Stimulated activated CD4-positive, alpha-beta T cell treated with anti-CD3 and anti-CD28 coated beads, Interleukin-12 subunit alpha, Interleukin-12 subunit beta, amount 100 ng/mL, for 24 hours (primary cell): Measurements from ENCODE around the gene CLHC1.
"Not testable (repeated sequence)": the region's sequence is repeated elsewhere in the genome, so short reads cannot be mapped to it uniquely, and the experiment has no call there.

Experiments
- DNase-seq, 2 experiments: peaks; one replicate each; pipeline ENCODE4 v3.0.0-alpha.2; 2020; ENCODE audit warnings: low read depth in 2 of 2

CLHC1 gene

DNA sequence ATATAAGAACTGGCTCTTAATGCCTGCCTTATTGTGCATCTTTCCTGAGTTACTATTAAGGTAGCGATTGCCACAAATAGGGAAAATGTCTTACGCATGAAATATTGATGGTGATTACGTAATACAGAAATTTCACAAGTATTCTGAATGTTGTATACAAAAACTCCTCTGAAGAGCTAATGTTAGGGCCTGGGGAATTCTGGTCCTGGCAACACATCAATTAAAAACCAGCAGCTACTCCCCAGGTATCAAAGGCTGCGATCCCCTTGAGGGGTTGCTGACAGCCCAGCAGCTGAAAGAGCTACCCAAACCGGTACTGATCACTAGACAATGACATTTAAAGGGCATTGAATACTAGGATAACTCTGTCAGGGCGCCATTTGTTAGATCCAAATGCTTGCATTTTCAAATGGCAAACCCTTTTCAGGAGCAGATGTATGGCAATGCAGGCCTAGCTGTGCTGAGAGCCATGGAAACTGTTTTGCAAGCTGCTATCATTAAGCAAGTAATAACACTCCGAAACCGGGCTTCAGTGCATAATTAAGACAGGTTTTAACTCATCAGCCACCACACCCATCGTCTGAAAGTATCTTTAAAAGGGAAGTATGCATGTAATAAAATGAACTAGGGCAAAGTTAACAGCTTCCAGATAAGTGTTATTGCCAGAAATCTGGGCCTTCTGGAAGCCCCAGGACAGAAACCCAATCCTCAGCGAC, 78.4 kb downstream of the CLHC1 start:
- DNase-seq, result no peak

DNA sequence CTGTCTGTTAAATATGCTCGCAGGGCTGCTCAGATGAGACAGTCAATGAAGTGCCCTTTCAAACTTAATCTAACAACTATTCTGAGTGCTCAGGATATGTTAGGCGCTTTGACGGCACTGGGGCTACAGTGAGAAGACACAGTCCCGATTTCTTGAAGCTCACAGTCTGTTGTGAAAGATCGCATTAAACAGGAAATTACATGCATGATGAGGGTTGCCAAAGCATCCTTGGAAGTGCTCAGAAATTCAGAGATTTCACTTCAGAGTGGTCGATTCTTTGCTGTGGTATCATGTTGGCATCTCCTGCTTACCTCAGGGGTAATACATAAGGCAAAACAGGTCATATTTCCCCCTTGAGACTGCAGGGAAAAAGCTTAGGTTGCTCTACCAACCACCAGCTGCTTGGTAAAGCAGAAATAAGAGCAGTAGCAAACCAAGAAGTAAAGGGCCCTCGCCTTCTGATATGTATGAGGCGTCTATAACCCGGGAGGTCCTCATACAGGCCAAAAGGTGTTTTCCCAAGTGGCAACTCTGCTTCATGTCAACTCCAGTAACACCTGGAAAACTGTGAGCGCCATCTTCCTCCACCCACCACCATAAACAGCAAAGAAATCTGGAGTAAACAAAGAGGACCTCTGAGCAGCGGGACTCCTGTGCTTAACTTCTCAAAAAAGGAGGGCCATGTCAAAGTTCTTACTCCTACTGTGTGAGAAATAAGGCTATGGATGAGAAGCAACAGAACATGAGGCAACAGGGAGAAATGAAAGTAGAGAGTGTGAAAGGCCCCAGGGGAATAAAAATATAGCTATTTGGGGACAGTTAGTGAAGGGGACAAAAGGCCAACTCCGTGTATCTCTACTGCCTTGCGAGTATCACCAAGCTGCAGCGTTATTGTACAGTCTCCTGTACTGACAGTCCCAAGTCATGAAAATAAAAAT, 79.3 kb downstream of the CLHC1 start:
- no peak for DNase-seq

GRCh38 chr2:55151733-55152433, 80.2 kb downstream of the CLHC1 start:
- DNase-seq, result no peak

DNA sequence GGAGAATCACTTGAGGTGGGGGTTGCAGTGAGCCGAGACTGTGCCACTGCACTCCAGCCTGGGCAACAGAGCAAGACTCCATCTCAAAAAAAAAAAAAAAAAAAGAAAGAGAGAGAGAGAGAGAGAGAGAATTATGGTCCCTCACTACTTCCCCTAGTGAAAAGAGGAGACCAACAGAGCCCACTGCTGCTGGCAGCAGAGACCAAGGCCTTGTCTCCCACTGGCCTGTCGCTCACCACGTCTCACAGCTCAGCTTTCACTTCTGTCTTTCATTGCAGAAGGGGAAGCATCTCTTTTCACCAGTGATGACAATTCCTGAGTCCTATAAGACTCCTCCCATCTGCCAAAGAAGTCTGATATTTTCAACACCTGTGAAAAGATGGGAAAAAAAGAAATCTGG, 81.3 kb downstream of the CLHC1 start:
- no peak for DNase-seq

GRCh38 chr2:55148269-55148668, 83.8 kb downstream of the CLHC1 start:
- no peak for DNase-seq

GRCh38 chr2:55147531-55147930, 84.6 kb downstream of the CLHC1 start:
- DNase-seq, result no peak

GRCh38 chr2:55147041-55147440, 85.1 kb downstream of the CLHC1 start:
- DNase-seq, result no peak

- DNase-seq, result no peak
Observed at GRCh38 chr2:55146263-55146662, 85.8 kb downstream of the CLHC1 start.

GRCh38 chr2:55144922-55145820, 86.9 kb downstream of the CLHC1 start:
- no peak for DNase-seq

DNA sequence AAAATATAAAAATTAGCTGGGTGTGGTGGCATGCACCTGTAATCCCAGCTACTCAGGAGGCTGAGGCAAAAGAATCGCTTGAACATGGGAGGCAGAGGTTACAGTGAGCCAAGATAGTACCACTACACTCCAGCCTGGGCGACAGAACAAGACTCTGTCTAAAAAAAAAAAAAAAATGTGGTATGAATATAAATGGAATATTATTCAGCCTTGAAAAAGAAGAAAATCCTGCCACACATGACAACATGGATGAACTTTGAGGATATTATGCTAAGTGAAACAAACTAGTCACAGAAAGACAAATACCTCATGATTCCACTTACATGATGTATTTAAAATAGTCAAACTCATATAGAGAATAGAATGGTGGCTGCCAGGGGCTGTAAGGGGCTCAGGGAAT, 88.4 kb downstream of the CLHC1 start:
- not testable (repeated sequence) for DNase-seq

DNA sequence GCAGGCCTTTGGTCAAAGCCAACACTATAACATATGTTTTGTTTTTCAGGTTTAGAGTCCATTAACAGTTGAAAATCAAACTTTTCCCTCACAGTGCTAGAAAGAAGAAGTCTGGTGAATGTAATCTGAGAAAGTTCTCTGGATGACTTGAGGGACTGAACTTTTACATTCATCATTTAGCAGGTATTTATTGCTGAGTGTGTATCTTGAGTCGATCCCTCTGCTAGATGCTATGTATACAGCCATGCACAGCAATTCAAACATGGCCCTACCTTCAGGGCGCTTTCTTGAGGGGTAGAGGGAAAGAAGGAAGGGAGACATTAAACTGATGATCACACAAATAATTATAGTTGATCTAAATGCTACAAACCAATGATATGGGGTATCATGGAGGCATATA, 89.6 kb downstream of the CLHC1 start:
- no peak for DNase-seq

DNA sequence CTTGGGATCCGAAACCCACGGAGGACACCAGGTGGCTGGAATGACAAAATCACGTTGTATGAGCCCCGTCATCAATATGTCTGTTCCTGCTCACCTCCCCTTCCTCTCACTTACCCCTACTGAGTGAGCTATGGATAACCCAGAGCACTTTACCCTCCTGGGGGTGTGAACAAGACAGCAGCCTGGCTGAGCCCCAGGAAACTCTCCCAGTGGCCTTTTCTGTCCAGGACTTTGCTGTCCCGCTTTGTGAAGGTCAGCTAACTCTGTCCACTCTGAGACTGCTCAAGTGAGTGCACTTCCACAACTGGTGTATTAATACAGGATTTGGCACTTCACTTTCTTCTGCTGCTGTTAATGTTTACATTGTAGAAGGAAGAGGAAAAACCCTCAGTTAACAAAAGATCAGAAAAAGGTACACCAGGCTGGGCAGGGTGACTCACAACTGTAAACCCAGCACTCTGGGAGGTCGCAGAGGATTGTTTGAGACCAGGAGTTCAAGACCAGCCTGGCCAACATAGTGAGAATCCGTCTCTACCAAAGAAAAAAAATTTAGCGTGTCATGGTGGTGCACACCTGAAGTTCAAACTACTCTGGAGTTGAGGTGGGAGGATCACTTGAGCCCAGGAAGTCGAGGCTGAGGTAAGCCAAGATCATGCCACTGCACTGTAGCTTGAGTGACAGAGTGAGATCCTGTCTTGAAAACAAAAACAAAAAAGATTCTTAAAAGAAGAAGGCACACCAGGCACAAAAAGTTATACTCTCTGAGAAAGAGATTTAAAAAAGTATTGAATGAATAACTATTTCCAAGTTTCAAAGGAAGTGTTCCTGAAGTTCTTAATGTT, 90.3 kb downstream of the CLHC1 start:
- no peak for DNase-seq

- DNase-seq, result no peak
Observed at GRCh38 chr2:55140316-55141219, 91.5 kb downstream of the CLHC1 start.

DNA sequence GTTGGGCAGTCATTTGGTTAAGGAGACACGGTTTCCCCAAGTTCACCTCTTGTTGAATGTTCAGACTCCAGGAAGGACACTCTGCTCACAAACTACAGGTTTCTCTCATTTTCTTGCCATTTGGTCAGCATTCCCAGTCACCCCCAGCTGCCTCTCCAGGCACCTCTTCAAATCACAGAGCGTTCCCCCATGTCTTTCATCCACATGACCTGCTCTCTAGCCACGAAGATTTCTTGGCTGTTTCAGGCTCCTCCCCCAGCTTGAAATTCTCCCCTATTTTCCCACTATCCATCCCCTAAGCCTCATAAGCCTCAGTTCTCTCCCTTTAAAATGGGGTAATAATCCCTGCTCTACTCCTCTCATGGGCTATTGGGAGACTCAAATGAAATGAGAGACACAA, 92.8 kb downstream of the CLHC1 start:
- DNase-seq, result no peak

DNA sequence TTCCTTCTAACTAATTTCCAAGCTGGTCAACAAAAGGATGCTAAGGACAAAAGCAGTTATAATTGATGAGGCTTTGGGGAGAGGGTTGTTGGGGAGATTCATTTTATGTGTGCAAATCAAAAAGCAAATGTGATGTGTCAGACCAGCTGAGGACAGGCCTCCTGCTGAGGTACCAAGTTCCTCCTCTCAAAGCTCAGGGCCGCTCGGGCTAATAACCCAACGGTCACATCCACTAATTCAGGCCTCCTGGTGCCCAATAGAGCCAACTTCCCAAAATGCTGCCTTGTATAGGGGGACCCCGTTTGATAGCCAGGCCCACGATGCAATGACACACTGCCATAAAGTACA, 93.2 kb downstream of the CLHC1 start:
- DNase-seq, result no peak

DNA sequence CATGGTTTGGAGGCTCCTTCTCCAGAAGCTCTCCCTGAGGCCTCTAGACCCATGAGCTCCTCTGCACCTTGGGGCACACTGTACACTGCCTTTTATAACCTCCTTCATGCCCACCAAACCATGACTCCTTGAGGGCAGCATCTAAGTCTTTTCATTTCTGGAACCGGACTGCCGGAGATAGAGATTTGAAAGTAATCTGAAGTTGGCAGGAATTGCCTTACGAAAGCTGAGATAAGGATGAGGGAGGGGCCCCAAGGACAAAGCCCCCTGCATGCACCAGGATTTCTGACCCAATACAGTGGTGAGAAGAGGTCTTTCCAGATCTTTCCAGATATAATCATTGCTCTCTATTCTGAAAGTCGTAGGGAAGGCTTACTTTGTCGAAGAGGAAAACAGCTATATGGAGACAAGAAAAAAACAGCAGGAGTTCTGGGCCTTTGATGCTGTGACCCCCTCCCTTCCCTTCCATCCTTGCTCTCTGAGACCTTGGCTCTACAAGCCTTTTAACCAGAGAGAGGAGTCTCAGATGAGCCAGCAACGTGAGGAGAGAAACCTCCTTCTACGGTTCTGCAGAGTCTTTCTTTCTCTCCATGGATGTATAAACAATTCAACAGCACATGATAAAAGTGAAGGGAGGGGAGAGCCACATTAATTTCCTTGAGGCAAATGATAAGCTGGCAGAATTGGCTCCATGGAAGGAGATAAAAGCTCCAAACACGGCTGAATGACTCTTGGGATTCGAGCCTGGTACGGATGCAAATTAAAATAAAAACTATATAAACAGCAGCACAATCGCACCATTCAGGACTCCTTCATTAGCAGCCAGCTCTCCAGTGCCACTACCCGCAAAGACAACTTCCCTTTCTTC, 93.8 kb downstream of the CLHC1 start:
- no peak for DNase-seq

DNA sequence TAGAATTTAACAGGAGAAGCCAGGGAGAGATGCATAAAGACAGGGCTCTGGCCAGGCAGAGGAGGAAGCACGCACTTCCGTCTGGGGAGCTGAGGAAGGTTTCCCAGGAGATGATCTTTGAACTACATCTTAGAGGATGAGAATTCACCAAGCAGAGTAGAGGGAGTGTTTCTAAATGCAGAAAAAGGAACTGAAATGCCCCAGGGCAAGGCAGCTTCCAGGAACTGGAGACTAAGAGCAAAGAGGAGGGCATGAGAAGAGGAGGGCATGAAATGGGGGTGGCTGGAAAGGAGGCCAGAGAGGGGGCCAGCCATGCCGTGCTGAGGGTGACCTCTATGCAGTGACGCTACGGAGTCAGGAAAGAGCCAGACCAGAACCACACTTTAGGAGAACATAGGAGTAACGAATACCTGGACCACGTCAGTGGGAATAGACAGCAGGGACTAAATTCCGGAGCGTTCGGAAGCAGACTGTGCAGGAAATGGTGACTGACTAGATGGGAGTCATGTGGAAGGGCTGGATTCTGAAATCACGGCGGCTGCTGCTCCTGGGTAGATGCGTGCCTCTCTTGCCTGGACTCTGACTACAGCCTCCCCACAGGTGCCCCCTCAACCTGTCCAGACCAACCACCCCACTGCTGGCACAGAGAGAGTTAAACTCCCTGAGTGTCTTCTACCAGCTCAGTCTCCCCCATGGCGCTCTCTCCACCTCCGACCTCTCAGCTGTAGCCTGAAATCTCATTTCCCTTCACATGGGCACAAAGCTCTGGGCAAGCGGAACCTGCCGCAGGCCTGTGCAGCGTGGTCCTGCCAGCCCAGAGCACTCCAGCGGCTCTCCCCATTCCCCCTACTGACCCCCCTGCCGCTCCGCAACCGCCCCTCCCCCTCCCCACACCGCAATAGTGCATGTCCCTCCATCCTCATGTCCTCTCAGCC, 94.8 kb downstream of the CLHC1 start:
- DNase-seq, result no peak
